CD14-positive monocyte (primary cell): ENCODE results near the gene DHFR2. TPM values are rescaled to one million over a fixed set of nuclear protein-coding genes. Genes with fewer than 3 reads are reported as not detected.
A peak's percentile ranks its signal among the peaks of the same experiment; 100 is the strongest.

Experiments used
- DNase-seq, 3 donors: peaks; one replicate each; pipeline ENCODE4 v3.0.0-alpha.2; 2011 to 2022
- H2AFZ ChIP-seq: 2 replicates; pipeline ENCODE4 v1.6.0; 2012; ENCODE audit warnings: mild to moderate bottlenecking, low read depth, low read length, inconsistent platforms; ENCODE audit not compliant: insufficient read depth, poor library complexity, severe bottlenecking
- H3K27ac ChIP-seq, 2 donors: 1 replicate in 1 of 2; 2 replicates in 1 of 2; pipeline ENCODE4 v1.5.1; 2012 to 2013; ENCODE audit warnings: low read length in 2 of 2, control low read depth in 1 of 2, inconsistent platforms in 1 of 2, low read depth in 1 of 2, mild to moderate bottlenecking in 1 of 2
- H3K27me3 ChIP-seq, 2 donors: one replicate each; pipeline versions ENCODE4 v1.6.0 to v1.6.1; 2011 to 2013; ENCODE audit warnings: low read length in 2 of 2; ENCODE audit not compliant: control insufficient read depth in 2 of 2, insufficient read depth in 2 of 2
- H3K36me3 ChIP-seq, 2 donors: replicated peaks in 1 of 2; 1 replicate in 1 of 2; 2 replicates in 1 of 2; pipeline versions ENCODE4 v1.5.1 to v1.6.1; 2012 to 2013; ENCODE audit warnings: low read length in 2 of 2, control low read depth in 1 of 2, inconsistent platforms in 1 of 2, mild to moderate bottlenecking in 1 of 2; ENCODE audit not compliant: insufficient read depth in 2 of 2, control insufficient read depth in 1 of 2
- H3K4me1 ChIP-seq, 2 donors: 1 replicate in 1 of 2; 2 replicates in 1 of 2; pipeline versions ENCODE4 v1.5.1 to v1.6.1; 2012 to 2013; ENCODE audit warnings: low read length in 2 of 2, control low read depth in 1 of 2, inconsistent platforms in 1 of 2, mild to moderate bottlenecking in 1 of 2, moderate library complexity in 1 of 2; ENCODE audit not compliant: insufficient read depth in 2 of 2, control insufficient read depth in 1 of 2
- H3K4me2 ChIP-seq: replicated peaks from 2 replicates; pipeline ENCODE3; 2012; ENCODE audit warnings: low read length, moderate library complexity, mild to moderate bottlenecking; ENCODE audit not compliant: poor library complexity, severe bottlenecking; ENCODE audit errors: extremely low read depth
- H3K4me3 ChIP-seq, 3 experiments: fragments of 200-600 bp in 1 of 3; sonication (generic) in 1 of 3; replicated peaks in 1 of 3; 1 replicate in 2 of 3; 2 replicates in 1 of 3; pipeline ENCODE4 v1.5.1; 2011 to 2013; ENCODE audit warnings: low read length in 3 of 3, mild to moderate bottlenecking in 3 of 3, control low read depth in 2 of 3, low read depth in 2 of 3, inconsistent platforms in 1 of 3, moderate library complexity in 1 of 3
- H3K79me2 ChIP-seq: 2 replicates; pipeline ENCODE4 v1.6.0; 2012; ENCODE audit warnings: mild to moderate bottlenecking, control low read depth, inconsistent platforms, low read length, moderate library complexity; ENCODE audit not compliant: insufficient read depth
- H3K9ac ChIP-seq: 2 replicates; pipeline ENCODE4 v1.6.0; 2017; ENCODE audit warnings: low read length, mild to moderate bottlenecking; ENCODE audit not compliant: insufficient read depth, poor library complexity, severe bottlenecking
- H3K9me3 ChIP-seq, 2 donors: replicated peaks in 1 of 2; 1 replicate in 1 of 2; 2 replicates in 1 of 2; pipeline versions ENCODE4 v1.5.1 to v1.6.1; 2012 to 2013; ENCODE audit warnings: low read length in 2 of 2, control low read depth in 1 of 2; ENCODE audit not compliant: control insufficient read depth in 1 of 2, insufficient read depth in 1 of 2
- H4K20me1 ChIP-seq: 2 replicates; pipeline ENCODE4 v1.6.0; 2012; ENCODE audit warnings: mild to moderate bottlenecking, low read length, control low read depth, moderate library complexity; ENCODE audit not compliant: insufficient read depth
- H3K27ac Mint-ChIP-seq, 7 donors: one replicate each; pipeline ENCODE4 v1.8.0; 2020; ENCODE audit warnings: mild to moderate bottlenecking in 7 of 7, mixed read lengths in 7 of 7, moderate library complexity in 6 of 7, inconsistent platforms in 2 of 7
- H3K27me3 Mint-ChIP-seq, 3 donors: one replicate each; pipeline ENCODE4 v1.8.0; 2021 to 2022; ENCODE audit warnings: low read depth in 3 of 3, mild to moderate bottlenecking in 3 of 3, mixed read lengths in 3 of 3, moderate library complexity in 3 of 3, inconsistent platforms in 1 of 3
- H3K36me3 Mint-ChIP-seq, 2 donors: one replicate each; pipeline ENCODE4 v1.8.0; 2020; ENCODE audit warnings: mixed read lengths in 2 of 2, inconsistent platforms in 1 of 2, mild to moderate bottlenecking in 1 of 2
- H3K4me1 Mint-ChIP-seq: one replicate; pipeline ENCODE4 v1.8.0; 2020; ENCODE audit warnings: mild to moderate bottlenecking, mixed read lengths
- H3K4me3 Mint-ChIP-seq, 2 donors: one replicate each; pipeline ENCODE4 v1.8.0; 2020; ENCODE audit warnings: mild to moderate bottlenecking in 2 of 2, mixed read lengths in 2 of 2, moderate library complexity in 1 of 2
- H3K9me3 Mint-ChIP-seq, 7 donors: one replicate each; pipeline ENCODE4 v1.8.0; 2020 to 2022; ENCODE audit warnings: mixed read lengths in 7 of 7, mild to moderate bottlenecking in 6 of 7, moderate library complexity in 6 of 7, inconsistent platforms in 2 of 7
- CTCF ChIP-seq: fragments of 200-600 bp; IDR thresholded peaks from one replicate; pipeline ENCODE4 v1.8.0; 2022; ENCODE audit warnings: antibody characterized with exemption, mild to moderate bottlenecking
- WGBS: methylation state at CpG from one replicate; pipeline ENCODE4 v1.1.5; 2013; ENCODE audit warnings: missing lambda C conversion rate; ENCODE audit not compliant: insufficient coverage; 5-methylcytosine and 5-hydroxymethylcytosine counted together
- intact Hi-C, 2 donors: fragments of 100-400 bp; cut with micrococcal nuclease; formaldehyde crosslinking; loops; one replicate each; pipeline versions ENCODE4 v1.15.0 to v1.15.1; 2023
- polyA plus RNA-seq, 3 donors: library from polyadenylated mRNA; depleted of rRNA in 1 of 3; unstranded in 2 of 3; stranded (reverse) in 1 of 3; fragments of 300-500 nt in 2 of 3; fragments of >200 nt in 1 of 3; fragmentation: Illumina TruSeq in 2 of 3; gene quantifications; 1 replicate in 2 of 3; 2 replicates in 1 of 3; pipeline ENCODE4 v1.2.3, GENCODE V29; 2012 to 2021

DHFR2 gene
- polyA plus RNA-seq, 3 donors: 0.35 to 2.8 (median 1.2) TPM

- 100% methylated on average over 5 of the region's 6 CpGs for WGBS
- no peaks in the 10 kb centered on the region for H3K9me3 ChIP-seq
- H3K27me3 Mint-ChIP-seq: no peaks in the 10 kb centered on the region
- peak overlapping the region in 1 of 7 donors; percentile 2 for H3K27ac Mint-ChIP-seq
- H3K27me3 ChIP-seq: no peaks in the 10 kb centered on the region
- no peak for DNase-seq
- H3K4me1 Mint-ChIP-seq: peaks cover 11% of the 10 kb centered on the region
- peaks cover 7 to 49% of the 10 kb centered on the region in 2 donors for H3K36me3 ChIP-seq
- no peak overlapping the region for H3K27ac ChIP-seq
- peaks cover 3 to 9% of the 10 kb centered on the region in 2 donors for H3K4me1 ChIP-seq
- no peak overlapping the region for H3K4me3 ChIP-seq
- H3K4me3 Mint-ChIP-seq: no peak overlapping the region
- H3K9me3 Mint-ChIP-seq: peaks cover 0 to 8% (median 4%) of the 10 kb centered on the region in 7 donors
- H3K9ac ChIP-seq: no peak overlapping the region
- TF ChIP-seq CTCF: no peak
- H4K20me1 ChIP-seq: peaks cover 54% of the 10 kb centered on the region
- H3K79me2 ChIP-seq: peaks cover 80% of the 10 kb centered on the region
- H3K4me2 ChIP-seq: no peak overlapping the region
- H3K36me3 Mint-ChIP-seq: peaks cover 48 to 60% of the 10 kb centered on the region in 2 donors
- H2AFZ ChIP-seq: no peak overlapping the region
- intact Hi-C loops: no loop called here
Observed at GRCh38 chr3:94070341-94070911, 7.7 kb upstream of the DHFR2 start.

- peaks cover 14 to 20% of the 10 kb centered on the region in 2 donors for H3K4me1 ChIP-seq
- H3K9me3 Mint-ChIP-seq: peaks cover 0 to 8% (median 4%) of the 10 kb centered on the region in 7 donors
- H3K9me3 ChIP-seq: no peaks in the 10 kb centered on the region
- H3K9ac ChIP-seq: no peak overlapping the region
- no peak overlapping the region for H3K4me3 Mint-ChIP-seq
- H3K79me2 ChIP-seq: peaks cover 77% of the 10 kb centered on the region
- H3K36me3 Mint-ChIP-seq: peaks cover 48 to 55% of the 10 kb centered on the region in 2 donors
- no peak overlapping the region for H2AFZ ChIP-seq
- no peak overlapping the region for H3K4me2 ChIP-seq
- H3K27me3 Mint-ChIP-seq: no peaks in the 10 kb centered on the region
- peaks cover 49% of the 10 kb centered on the region for H4K20me1 ChIP-seq
- peaks cover 7 to 48% of the 10 kb centered on the region in 2 donors for H3K36me3 ChIP-seq
- DNase-seq: peak in 1 of 3 donors; percentile 32
- H3K27ac Mint-ChIP-seq: peak overlapping the region in 1 of 7 donors; percentile 16
- TF ChIP-seq CTCF: peak; percentile 74
- H3K27me3 ChIP-seq: no peaks in the 10 kb centered on the region
- H3K27ac ChIP-seq: peak overlapping the region in 1 of 2 donors; percentile 44
- intact Hi-C loops: loop anchor here (5.0 kb wide), 1 partner anchor 62 kb away; no protein-coding TSS in a partner anchor
- no CpG with 5 or more reads among the region's 4 CpGs for WGBS
- H3K4me1 Mint-ChIP-seq: peaks cover 22% of the 10 kb centered on the region
- H3K4me3 ChIP-seq: no peak overlapping the region
Observed at GRCh38 chr3:94069194-94069813, 6.6 kb upstream of the DHFR2 start.
